ENCODE data around the gene EIF2B4. TPM values are rescaled to one million over a fixed set of nuclear protein-coding genes. Genes with fewer than 3 reads are reported as not detected.

EIF2B4 gene
- total and polyA plus RNA-seq, 2 of the 13 experiments (the other 11 are each of a cell fraction or from before 2014, with no cell fraction given): 91.5 to 96.4 TPM

- TF ChIP-seq TIGD3 (CRISPR knock-in tag; IDR thresholded peaks at IDR 0.05; ENCODE audit: borderline replicate concordance) (no peak), MNT (IDR thresholded peaks at IDR 0.05) (peak; percentile 54), IRF9 (CRISPR knock-in tag; IDR thresholded peaks at IDR 0.05; ENCODE audit: borderline replicate concordance) (peak; percentile 97; the same call in 1 of the 2 replicates), ZNF557 (CRISPR knock-in tag; IDR thresholded peaks at IDR 0.05) (no peak), RFXAP (CRISPR knock-in tag; IDR thresholded peaks at IDR 0.05; ENCODE audit: borderline replicate concordance) (no peak; the same call in none of the 2 replicates), ZNF225 (CRISPR knock-in tag; IDR thresholded peaks at IDR 0.05) (peak; percentile 88; the same call in 1 of the 2 replicates), CBX2 (IDR thresholded peaks at IDR 0.05; ENCODE audit: low read depth, low read length) (no peak), CBX2 (CRISPR knock-in tag; IDR thresholded peaks at IDR 0.05; ENCODE audit: low read depth) (peak; percentile 85; the same call in 1 of the 2 replicates), JUN (CRISPR knock-in tag; IDR thresholded peaks at IDR 0.05) (peak; percentile 65; the same call in 1 of the 2 replicates), ZNF335 (CRISPR knock-in tag; IDR thresholded peaks at IDR 0.05) (peak; percentile 70; the same call in 1 of the 2 replicates), XRCC5 (optimal IDR thresholded peaks at IDR 0.05; ENCODE audit: low read length) (peak; percentile 46), MAFF (IDR thresholded peaks at IDR 0.05; ENCODE audit: low read depth, low read length) (no peak), ZNF124 (CRISPR knock-in tag; IDR thresholded peaks at IDR 0.05) (peak; percentile 82), ZNF572 (CRISPR knock-in tag; IDR thresholded peaks at IDR 0.05) (no peak), KAT7 (CRISPR knock-in tag; IDR thresholded peaks at IDR 0.05; ENCODE audit: borderline replicate concordance) (peak; percentile 93), DNMT1 (CRISPR knock-in tag; IDR thresholded peaks at IDR 0.05) (peak; percentile 91), ZNF644 (CRISPR knock-in tag; IDR thresholded peaks at IDR 0.05; ENCODE audit: low read depth) (no peak), MED1 (CRISPR knock-in tag; IDR thresholded peaks at IDR 0.05) (peak; percentile 87), HCFC1 (IDR thresholded peaks at IDR 0.05; ENCODE audit: low read depth, low read length) (peak; percentile 48; the same call in 1 of the 2 replicates), ZSCAN22 (CRISPR knock-in tag; IDR thresholded peaks at IDR 0.05) (no peak), FOXA3 (CRISPR knock-in tag; IDR thresholded peaks at IDR 0.05) (peak; percentile 68), ISL2 (CRISPR knock-in tag; IDR thresholded peaks at IDR 0.05) (peak; percentile 73; the same call in 1 of the 2 replicates), ZNF615 (CRISPR knock-in tag; IDR thresholded peaks at IDR 0.05; ENCODE audit: borderline replicate concordance) (no peak; the same call in 1 of the 2 replicates), ZNF18 (CRISPR knock-in tag; IDR thresholded peaks at IDR 0.05; ENCODE audit: insufficient replicate concordance) (peak; percentile 81)
These were observed 39.4 kb upstream of the EIF2B4 start, which contains the start of gene PPM1G (continued) for GRCh38 chr2:27409321-27410073.
